Naive thymus-derived CD4-positive, alpha-beta T cell (primary cell): Measurements from ENCODE around the gene RASSF5. TPM values are rescaled to one million over a fixed set of nuclear protein-coding genes. Genes with fewer than 3 reads are reported as not detected.

Source experiments
- ATAC-seq: fragments of 150-1000 bp; cut with Tn5 transposase; 2 replicates; pipeline ENCODE4 v1.10.0; 2021; ENCODE audit warnings: mild to moderate bottlenecking, moderate library complexity
- CTCF ChIA-PET: fragments of 350-600 bp; sonication (Branson Sonifier 250); formaldehyde crosslinking; loops from one replicate; lab custom pipeline; 2021; ENCODE audit warnings: antibody characterized with exemption; lab: Charles Lee
- POLR2A ChIA-PET: fragments of 350-600 bp; sonication (Branson Sonifier 250); formaldehyde crosslinking; loops from one replicate; lab custom pipeline; 2021; ENCODE audit warnings: antibody characterized with exemption, inconsistent platforms; lab: Charles Lee
- DNase-seq, 9 donors: peaks; one replicate each; pipeline versions ENCODE4 v3.0.0 to v3.0.0-alpha.2; 2020 to 2022; ENCODE audit warnings: mixed read lengths in 1 of 9
- H3K27ac ChIP-seq: one replicate; pipeline ENCODE4 v1.7.0; 2013; ENCODE audit warnings: mild to moderate bottlenecking, low read depth, low read length, moderate library complexity
- H3K27me3 ChIP-seq, 2 donors: one replicate each; pipeline ENCODE4 v1.7.0; 2013; ENCODE audit warnings: low read length in 2 of 2, mild to moderate bottlenecking in 2 of 2, moderate library complexity in 2 of 2; ENCODE audit not compliant: control insufficient read depth in 2 of 2, insufficient read depth in 2 of 2
- H3K36me3 ChIP-seq, 3 experiments: 1 replicate in 2 of 3; 2 replicates in 1 of 3; pipeline ENCODE4 v1.7.0; 2013; ENCODE audit warnings: low read length in 3 of 3, mild to moderate bottlenecking in 3 of 3, moderate library complexity in 1 of 3; ENCODE audit not compliant: insufficient read depth in 3 of 3, control insufficient read depth in 2 of 3
- H3K4me1 ChIP-seq, 2 donors: one replicate each; pipeline ENCODE4 v1.7.0; 2013; ENCODE audit warnings: low read length in 2 of 2, mild to moderate bottlenecking in 2 of 2, moderate library complexity in 1 of 2; ENCODE audit not compliant: control insufficient read depth in 2 of 2, insufficient read depth in 2 of 2
- H3K4me3 ChIP-seq: 2 replicates; pipeline ENCODE4 v1.7.0; 2013; ENCODE audit warnings: mild to moderate bottlenecking, low read length
- H3K9me3 ChIP-seq, 3 experiments: 1 replicate in 2 of 3; 2 replicates in 1 of 3; pipeline ENCODE4 v1.7.0; 2013; ENCODE audit warnings: low read length in 3 of 3; ENCODE audit not compliant: control insufficient read depth in 2 of 3
- H3K27ac Mint-ChIP-seq, 9 donors: one replicate each; pipeline ENCODE4 v1.8.0; 2020 to 2022; ENCODE audit warnings: mixed read lengths in 9 of 9, mild to moderate bottlenecking in 8 of 9, moderate library complexity in 5 of 9, inconsistent platforms in 2 of 9
- H3K27me3 Mint-ChIP-seq, 5 donors: one replicate each; pipeline ENCODE4 v1.8.0; 2021 to 2022; ENCODE audit warnings: mixed read lengths in 5 of 5, mild to moderate bottlenecking in 1 of 5
- H3K36me3 Mint-ChIP-seq, 5 donors: one replicate each; pipeline ENCODE4 v1.8.0; 2020 to 2022; ENCODE audit warnings: mixed read lengths in 5 of 5, mild to moderate bottlenecking in 3 of 5, inconsistent platforms in 1 of 5
- H3K4me1 Mint-ChIP-seq, 7 donors: one replicate each; pipeline ENCODE4 v1.8.0; 2020 to 2022; ENCODE audit warnings: mixed read lengths in 7 of 7, mild to moderate bottlenecking in 3 of 7, inconsistent platforms in 1 of 7
- H3K4me3 Mint-ChIP-seq, 10 donors: one replicate each; pipeline ENCODE4 v1.8.0; 2020 to 2022; ENCODE audit warnings: mild to moderate bottlenecking in 10 of 10, mixed read lengths in 10 of 10, moderate library complexity in 6 of 10, inconsistent platforms in 2 of 10
- H3K9me3 Mint-ChIP-seq, 11 donors: one replicate each; pipeline ENCODE4 v1.8.0; 2020 to 2022; ENCODE audit warnings: mixed read lengths in 11 of 11, mild to moderate bottlenecking in 4 of 11, inconsistent platforms in 1 of 11, moderate library complexity in 1 of 11
- intact Hi-C, 2 donors: fragments of 100-400 bp; cut with micrococcal nuclease; formaldehyde crosslinking; loops; one replicate each; pipeline ENCODE4 v1.15.1; 2023
- polyA plus RNA-seq, 2 donors: library from polyadenylated mRNA; unstranded; fragments of 300-500 nt; fragmentation: Illumina TruSeq; gene quantifications; one replicate each; pipeline ENCODE4 v1.2.3, GENCODE V29; 2021
- total RNA-seq, 6 experiments: library from RNA in 5 of 6; stranded (reverse) in 5 of 6; gene quantifications; 1 replicate in 5 of 6; 2 replicates in 1 of 6; pipeline ENCODE4 v1.2.3 and lab custom pipeline; 2021 to 2026

Gene RASSF5
- total and polyA plus RNA-seq, 7 experiments from 2014 or later: 155 to 416 (median 227) TPM

DNA sequence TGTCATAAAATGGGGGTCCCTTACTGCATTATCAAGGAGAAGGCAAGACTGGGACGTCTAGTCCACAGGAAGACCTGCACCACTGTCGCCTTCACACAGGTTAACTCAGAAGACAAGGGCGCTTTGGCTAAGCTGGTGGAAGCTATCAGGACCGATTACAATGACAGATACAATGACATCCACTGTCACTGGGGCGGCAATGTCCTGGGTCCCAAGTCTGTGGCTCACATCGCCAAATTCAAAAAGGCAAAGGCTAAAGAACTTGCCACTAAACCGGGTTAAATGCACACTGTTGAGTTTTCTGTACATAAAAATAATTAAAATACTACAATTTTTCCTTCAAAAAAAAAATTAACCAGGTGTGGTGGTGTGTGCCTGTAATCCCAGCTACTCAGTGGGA is 22.1 kb downstream of the RASSF5 start:
- no peak for ATAC-seq
- Mint-ChIP-seq H3K27ac (no peak overlapping the region), H3K27me3 (no peaks in the 10 kb centered on the region), H3K9me3 (no peaks in the 10 kb centered on the region), H3K4me3 (no peak overlapping the region), H3K4me1 (peaks cover 0 to 3% (median 0%) of the 10 kb centered on the region in 7 donors), H3K36me3 (no peaks in the 10 kb centered on the region)
- intact Hi-C loops: no loop called here
- Histone ChIP-seq H3K27me3 (no peaks in the 10 kb centered on the region), H3K27ac (no peak overlapping the region), H3K36me3 (no peaks in the 10 kb centered on the region), H3K4me1 (no peaks in the 10 kb centered on the region), H3K9me3 (no peaks in the 10 kb centered on the region), H3K4me3 (no peak overlapping the region)
- POLR2A ChIA-PET: interaction anchor here (0.7 kb wide), 1 partner anchor 158 kb away, joined by 3 read pairs; no protein-coding TSS in a partner anchor
- DNase-seq: no peak
- CTCF ChIA-PET: interaction anchor here (1.3 kb wide), 1 partner anchor 54 kb away, joined by 3 read pairs; no protein-coding TSS in a partner anchor

DNA sequence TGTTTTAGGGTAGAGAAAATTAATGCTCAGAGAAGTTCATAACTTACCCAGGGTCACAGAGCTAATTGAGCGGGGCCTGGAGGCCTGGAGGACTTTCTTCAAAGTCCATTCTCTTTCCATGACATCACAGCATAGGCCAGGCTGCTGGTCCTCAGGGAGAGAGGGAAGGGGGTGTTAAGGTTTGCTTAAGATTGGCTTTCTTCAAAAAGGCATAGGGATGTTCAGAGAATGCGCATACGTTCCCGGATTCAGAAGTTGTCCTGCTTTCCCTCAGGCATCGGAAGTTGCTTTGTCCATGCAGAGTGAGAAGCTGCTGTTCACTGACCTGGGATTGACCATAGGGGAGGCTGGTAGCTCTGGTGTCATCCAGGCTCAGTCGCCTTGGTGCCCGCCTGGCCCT is 25.0 kb downstream of the RASSF5 start:
- Mint-ChIP-seq H3K4me3 (no peak overlapping the region), H3K9me3 (no peaks in the 10 kb centered on the region), H3K27ac (peak overlapping the region in 1 of 9 donors; percentile 83), H3K27me3 (no peaks in the 10 kb centered on the region), H3K36me3 (no peaks in the 10 kb centered on the region), H3K4me1 (no peaks in the 10 kb centered on the region)
- H3K27ac ChIP-seq: no peak overlapping the region
- ChIA-PET POLR2A (no interaction called here), CTCF (no interaction called here)
- no peaks in the 10 kb centered on the region for H3K27me3 ChIP-seq
- no peak for ATAC-seq
- no peaks in the 10 kb centered on the region for H3K36me3 ChIP-seq
- H3K4me3 ChIP-seq: no peak overlapping the region
- no peaks in the 10 kb centered on the region for H3K9me3 ChIP-seq
- intact Hi-C loops: no loop called here
- DNase-seq: no peak
- H3K4me1 ChIP-seq: no peaks in the 10 kb centered on the region

DNA sequence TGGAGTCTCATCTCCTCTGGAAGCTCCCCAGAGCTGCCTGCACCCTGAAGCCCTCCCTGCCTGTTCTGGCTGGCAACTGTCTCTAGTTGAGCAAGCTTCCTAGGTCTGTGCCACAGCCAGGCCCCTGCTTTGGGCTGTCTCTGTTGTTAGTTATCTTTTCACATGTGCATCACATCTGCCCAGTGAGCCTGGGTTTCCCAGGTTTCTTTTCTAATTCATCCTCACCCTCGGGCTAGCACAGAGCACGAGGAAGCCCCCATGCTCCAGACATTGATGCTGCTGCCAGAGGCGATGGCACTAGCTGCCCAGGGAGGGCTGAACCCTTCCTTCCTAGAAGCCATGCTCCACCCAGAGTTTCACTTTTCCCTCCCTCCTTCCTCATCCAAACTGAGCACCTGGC is 27.2 kb downstream of the RASSF5 start:
- intact Hi-C loops: no loop called here
- H3K36me3 ChIP-seq: no peaks in the 10 kb centered on the region
- H3K27me3 ChIP-seq: no peaks in the 10 kb centered on the region
- no peaks in the 10 kb centered on the region for H3K36me3 Mint-ChIP-seq
- no peak overlapping the region for H3K27ac ChIP-seq
- H3K9me3 Mint-ChIP-seq: no peaks in the 10 kb centered on the region
- ATAC-seq: no peak
- DNase-seq: no peak
- H3K4me1 ChIP-seq: no peaks in the 10 kb centered on the region
- no peak overlapping the region for H3K4me3 ChIP-seq
- H3K4me1 Mint-ChIP-seq: peaks cover 0 to 3% (median 0%) of the 10 kb centered on the region in 7 donors
- peak overlapping the region in 1 of 9 donors; percentile 36 for H3K27ac Mint-ChIP-seq
- POLR2A ChIA-PET: no interaction called here
- CTCF ChIA-PET: interaction anchor here (0.8 to 2.2 kb wide), 2 partner anchors 11 to 53 kb away, joined by 3 to 14 read pairs; no protein-coding TSS in a partner anchor
- no peaks in the 10 kb centered on the region for H3K9me3 ChIP-seq
- no peaks in the 10 kb centered on the region for H3K27me3 Mint-ChIP-seq
- no peak overlapping the region for H3K4me3 Mint-ChIP-seq

DNA sequence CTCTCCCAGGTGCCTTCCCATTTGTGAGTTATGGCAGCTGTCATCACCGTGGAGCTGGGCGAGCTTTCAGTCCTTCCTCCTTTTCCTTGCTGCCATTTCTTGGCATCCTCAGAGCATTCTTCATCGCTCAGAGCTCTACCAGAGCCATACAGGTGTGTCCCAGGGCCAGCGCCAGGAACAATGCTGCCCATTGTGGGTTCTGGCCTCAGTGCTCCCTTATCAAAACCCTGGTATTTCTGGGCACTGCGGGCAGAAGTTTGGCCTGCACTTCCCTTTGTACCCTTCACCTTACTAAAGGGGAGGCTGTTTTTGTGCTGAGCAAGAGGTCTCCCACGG is 28.5 kb downstream of the RASSF5 start:
- Histone ChIP-seq H3K9me3 (no peaks in the 10 kb centered on the region), H3K4me1 (no peaks in the 10 kb centered on the region), H3K36me3 (no peaks in the 10 kb centered on the region), H3K27ac (no peak overlapping the region), H3K4me3 (no peak overlapping the region), H3K27me3 (no peaks in the 10 kb centered on the region)
- H3K4me3 Mint-ChIP-seq: no peak overlapping the region
- no peak for DNase-seq
- H3K9me3 Mint-ChIP-seq: no peaks in the 10 kb centered on the region
- H3K4me1 Mint-ChIP-seq: peaks cover 0 to 6% (median 0%) of the 10 kb centered on the region in 7 donors
- intact Hi-C loops: no loop called here
- ChIA-PET CTCF (interaction anchor here (2.2 kb wide), 1 partner anchor 9 kb away, joined by 14 read pairs; no protein-coding TSS in a partner anchor), POLR2A (no interaction called here)
- H3K36me3 Mint-ChIP-seq: no peaks in the 10 kb centered on the region
- no peak for ATAC-seq
- H3K27me3 Mint-ChIP-seq: no peaks in the 10 kb centered on the region
- no peak overlapping the region for H3K27ac Mint-ChIP-seq

DNA sequence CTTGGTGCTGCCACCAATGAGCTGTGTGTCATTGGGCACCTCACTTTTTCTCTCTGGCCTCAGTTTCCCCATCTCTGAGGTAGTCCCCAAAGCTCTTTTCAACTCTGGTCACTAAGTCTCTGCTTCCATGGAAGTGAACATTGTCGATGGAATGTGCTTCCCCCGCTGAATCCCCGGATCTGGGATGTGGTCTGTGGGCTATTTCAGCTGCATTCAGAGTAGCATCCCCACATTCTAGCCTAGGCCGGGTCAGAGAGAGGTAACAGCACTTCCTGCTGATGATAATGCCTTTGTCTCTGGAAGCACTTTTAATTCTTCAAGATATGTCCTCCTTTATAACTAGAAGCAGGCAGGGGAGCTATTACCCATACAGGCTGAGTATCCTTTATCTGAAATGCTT is 29.8 kb downstream of the RASSF5 start:
- H3K36me3 ChIP-seq: no peaks in the 10 kb centered on the region
- H3K4me1 Mint-ChIP-seq: peaks cover 0 to 6% (median 0%) of the 10 kb centered on the region in 7 donors
- no peak overlapping the region for H3K27ac Mint-ChIP-seq
- no peak overlapping the region for H3K4me3 Mint-ChIP-seq
- H3K27me3 Mint-ChIP-seq: no peaks in the 10 kb centered on the region
- H3K27me3 ChIP-seq: no peaks in the 10 kb centered on the region
- H3K4me3 ChIP-seq: no peak overlapping the region
- H3K9me3 ChIP-seq: no peaks in the 10 kb centered on the region
- H3K9me3 Mint-ChIP-seq: no peaks in the 10 kb centered on the region
- H3K27ac ChIP-seq: no peak overlapping the region
- ChIA-PET CTCF (no interaction called here), POLR2A (no interaction called here)
- no peak for ATAC-seq
- no peaks in the 10 kb centered on the region for H3K4me1 ChIP-seq
- no peaks in the 10 kb centered on the region for H3K36me3 Mint-ChIP-seq
- DNase-seq: no peak
- intact Hi-C loops: no loop called here

DNA sequence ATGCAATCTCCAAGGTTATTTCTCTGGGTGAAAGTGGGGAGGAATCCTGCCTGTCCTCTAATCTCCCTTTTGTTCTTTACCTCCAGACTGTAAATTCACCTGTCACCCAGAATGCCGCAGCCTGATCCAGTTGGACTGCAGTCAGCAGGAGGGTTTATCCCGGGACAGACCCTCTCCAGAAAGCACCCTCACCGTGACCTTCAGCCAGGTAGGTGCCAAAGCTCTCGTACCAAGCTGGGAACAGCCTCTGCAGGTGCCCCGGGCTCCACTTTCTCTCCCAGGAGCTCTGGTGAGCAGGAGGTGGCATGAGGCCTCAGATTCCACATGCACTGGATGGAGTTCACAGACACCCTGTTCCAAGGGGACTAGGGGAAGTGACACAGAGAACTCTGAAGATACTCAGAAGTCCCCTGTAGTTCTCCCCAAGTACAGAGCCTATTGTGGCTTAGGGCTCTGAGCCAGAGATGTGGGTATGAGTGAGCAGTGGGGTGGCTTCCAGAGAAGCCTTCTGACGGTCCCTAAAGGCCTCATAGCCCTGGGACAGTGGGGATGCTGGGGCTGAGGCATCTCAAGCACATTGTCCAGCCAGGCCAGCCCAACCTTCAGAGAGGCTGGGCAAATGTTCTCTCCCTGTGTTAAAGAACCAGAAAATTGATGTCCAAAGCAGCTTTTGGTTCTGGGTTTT is 30.9 kb downstream of the RASSF5 start:
- Histone ChIP-seq H3K36me3 (no peaks in the 10 kb centered on the region), H3K4me3 (no peak overlapping the region), H3K4me1 (no peaks in the 10 kb centered on the region), H3K27me3 (no peaks in the 10 kb centered on the region), H3K9me3 (no peaks in the 10 kb centered on the region), H3K27ac (no peak overlapping the region)
- H3K4me3 Mint-ChIP-seq: no peak overlapping the region
- H3K27ac Mint-ChIP-seq: no peak overlapping the region
- H3K9me3 Mint-ChIP-seq: no peaks in the 10 kb centered on the region
- ChIA-PET POLR2A (no interaction called here), CTCF (no interaction called here)
- no peak for ATAC-seq
- H3K36me3 Mint-ChIP-seq: peaks cover 0 to 1% (median 0%) of the 10 kb centered on the region in 5 donors
- DNase-seq: no peak
- intact Hi-C loops: no loop called here
- H3K27me3 Mint-ChIP-seq: no peaks in the 10 kb centered on the region
- peaks cover 0 to 6% (median 0%) of the 10 kb centered on the region in 7 donors for H3K4me1 Mint-ChIP-seq
